Activated naive CD4-positive, alpha-beta T cell treated with anti-CD3 and anti-CD28 coated beads, Interleukin-2, amount 50 U/mL, for 24 hours (primary cell): ENCODE results near the gene PIEZO2.
"Not testable (repeated sequence)": the region's sequence is repeated elsewhere in the genome, so short reads cannot be mapped to it uniquely, and the experiment has no call there.

ENCODE experiments used
- H3K27ac Mint-ChIP-seq: one replicate; pipeline ENCODE4 v1.8.0; 2021; ENCODE audit warnings: mild to moderate bottlenecking, mixed read lengths
- H3K27me3 Mint-ChIP-seq: one replicate; pipeline ENCODE4 v1.8.0; 2021; ENCODE audit warnings: mixed read lengths
- H3K36me3 Mint-ChIP-seq: one replicate; pipeline ENCODE4 v1.8.0; 2021; ENCODE audit warnings: mixed read lengths
- H3K4me1 Mint-ChIP-seq: one replicate; pipeline ENCODE4 v1.8.0; 2021; ENCODE audit warnings: mixed read lengths
- H3K4me3 Mint-ChIP-seq: one replicate; pipeline ENCODE4 v1.8.0; 2021; ENCODE audit warnings: mild to moderate bottlenecking, mixed read lengths
- H3K9me3 Mint-ChIP-seq: one replicate; pipeline ENCODE4 v1.8.0; 2021; ENCODE audit warnings: mixed read lengths

The PIEZO2 gene

GRCh38 chr18:10686308-10686707 is 463.1 kb downstream of the PIEZO2 start:
- Mint-ChIP-seq H3K9me3 (no peaks in the 10 kb centered on the region), H3K4me1 (no peaks in the 10 kb centered on the region), H3K36me3 (no peaks in the 10 kb centered on the region), H3K27ac (no peak overlapping the region), H3K27me3 (peaks cover 3% of the 10 kb centered on the region), H3K4me3 (no peak overlapping the region)

- Mint-ChIP-seq H3K4me1 (no peaks in the 10 kb centered on the region), H3K36me3 (no peaks in the 10 kb centered on the region), H3K9me3 (no peaks in the 10 kb centered on the region), H3K27ac (no peak overlapping the region), H3K27me3 (peaks cover 3% of the 10 kb centered on the region), H3K4me3 (no peak overlapping the region)
Observed at GRCh38 chr18:10685484-10685883, 463.9 kb downstream of the PIEZO2 start.

GRCh38 chr18:10682368-10682714 is 467.0 kb downstream of the PIEZO2 start:
- Mint-ChIP-seq H3K9me3 (no peaks in the 10 kb centered on the region), H3K4me3 (no peak overlapping the region)

GRCh38 chr18:10681581-10682367 is 467.6 kb downstream of the PIEZO2 start:
- H3K27ac Mint-ChIP-seq = no peak overlapping the region
- H3K9me3 Mint-ChIP-seq = no peaks in the 10 kb centered on the region
- H3K36me3 Mint-ChIP-seq = no peaks in the 10 kb centered on the region
- no peak overlapping the region for H3K4me3 Mint-ChIP-seq
- no peaks in the 10 kb centered on the region for H3K4me1 Mint-ChIP-seq
- H3K27me3 Mint-ChIP-seq = no peaks in the 10 kb centered on the region

More at GRCh38 chr18:10682368-10682714, 467.0 kb downstream of the PIEZO2 start:
- Mint-ChIP-seq H3K27ac (no peak overlapping the region), H3K27me3 (no peaks in the 10 kb centered on the region), H3K36me3 (no peaks in the 10 kb centered on the region), H3K4me1 (no peaks in the 10 kb centered on the region)

DNA sequence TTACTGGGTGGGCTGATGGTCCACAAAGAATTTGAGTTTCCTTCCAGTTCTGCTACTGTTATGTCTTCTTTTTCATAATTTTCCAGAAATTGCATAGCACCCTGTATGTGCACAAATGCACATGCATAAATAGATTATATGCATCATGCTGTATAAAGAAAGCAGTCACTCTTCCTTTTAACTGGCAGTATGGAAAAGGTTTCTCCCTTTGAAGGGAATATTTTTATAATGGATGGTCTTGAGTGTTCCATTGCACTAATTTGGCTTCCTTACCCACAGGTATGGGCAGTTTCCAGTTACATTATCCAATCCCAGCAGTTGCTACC is 469.1 kb downstream of the PIEZO2 start:
- H3K4me3 Mint-ChIP-seq = no peak overlapping the region
- no peak overlapping the region for H3K27ac Mint-ChIP-seq
- H3K27me3 Mint-ChIP-seq = no peaks in the 10 kb centered on the region
- no peaks in the 10 kb centered on the region for H3K9me3 Mint-ChIP-seq
- H3K4me1 Mint-ChIP-seq = no peaks in the 10 kb centered on the region
- no peaks in the 10 kb centered on the region for H3K36me3 Mint-ChIP-seq

DNA sequence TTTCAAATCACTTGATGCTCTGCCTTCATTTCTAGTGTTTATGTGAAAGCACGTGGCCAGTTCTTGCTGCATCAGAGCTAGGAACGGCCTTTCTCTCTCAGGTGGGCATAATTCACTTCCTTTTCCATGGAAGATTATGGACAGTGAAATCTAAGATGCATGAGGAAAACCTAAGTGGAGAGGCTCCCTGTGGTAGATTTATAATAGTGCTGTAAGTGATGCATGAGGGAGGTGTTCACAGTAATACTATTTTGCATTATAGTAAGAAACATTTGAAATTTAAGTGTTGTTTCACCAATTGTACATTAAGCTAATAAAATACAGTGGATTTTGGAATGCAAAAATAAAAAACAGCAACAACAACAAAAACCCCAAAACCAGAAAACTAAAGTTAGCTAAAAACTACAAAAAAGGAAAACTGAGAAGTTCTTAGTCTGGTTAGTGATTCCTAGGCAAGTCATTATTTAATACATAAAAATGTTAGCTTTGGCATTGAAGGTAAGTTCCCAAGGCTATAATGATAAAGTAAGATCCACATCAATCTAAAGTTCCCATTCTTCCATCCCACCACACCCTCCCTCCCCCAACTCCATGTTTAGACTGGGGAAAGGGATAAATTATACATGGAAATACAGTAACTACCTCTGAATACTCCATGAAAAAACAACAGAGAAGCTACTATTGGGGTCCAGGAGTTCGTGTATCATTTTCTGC is 469.7 kb downstream of the PIEZO2 start:
- Mint-ChIP-seq H3K4me3 (no peak overlapping the region), H3K27me3 (no peaks in the 10 kb centered on the region), H3K4me1 (no peaks in the 10 kb centered on the region)

DNA sequence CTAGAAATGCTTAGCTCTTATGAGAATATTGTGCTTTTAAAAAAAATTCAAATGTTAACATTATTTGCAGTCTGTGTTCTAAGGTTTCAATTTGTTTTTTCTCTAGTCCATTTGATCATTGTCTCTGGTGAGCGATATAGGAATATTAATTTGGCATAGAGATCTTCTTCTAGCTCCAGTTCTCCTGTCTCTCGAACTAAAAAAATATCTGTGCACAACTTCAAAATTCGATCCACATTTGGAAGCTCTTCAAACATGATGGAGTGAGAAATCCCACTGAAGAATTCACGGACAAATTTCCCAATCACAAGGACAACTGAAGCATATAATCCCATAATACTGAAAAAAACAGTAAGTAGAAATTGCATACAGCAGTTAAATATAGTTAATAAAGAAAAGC is 477.9 kb downstream of the PIEZO2 start:
- Mint-ChIP-seq H3K27ac (no peak overlapping the region), H3K4me3 (no peak overlapping the region), H3K27me3 (no peaks in the 10 kb centered on the region), H3K9me3 (no peaks in the 10 kb centered on the region), H3K4me1 (no peaks in the 10 kb centered on the region), H3K36me3 (no peaks in the 10 kb centered on the region)

More for the DNA sequence above, 469.7 kb downstream of the PIEZO2 start:
- Mint-ChIP-seq H3K9me3 (no peaks in the 10 kb centered on the region), H3K27ac (no peak overlapping the region), H3K36me3 (no peaks in the 10 kb centered on the region)

DNA sequence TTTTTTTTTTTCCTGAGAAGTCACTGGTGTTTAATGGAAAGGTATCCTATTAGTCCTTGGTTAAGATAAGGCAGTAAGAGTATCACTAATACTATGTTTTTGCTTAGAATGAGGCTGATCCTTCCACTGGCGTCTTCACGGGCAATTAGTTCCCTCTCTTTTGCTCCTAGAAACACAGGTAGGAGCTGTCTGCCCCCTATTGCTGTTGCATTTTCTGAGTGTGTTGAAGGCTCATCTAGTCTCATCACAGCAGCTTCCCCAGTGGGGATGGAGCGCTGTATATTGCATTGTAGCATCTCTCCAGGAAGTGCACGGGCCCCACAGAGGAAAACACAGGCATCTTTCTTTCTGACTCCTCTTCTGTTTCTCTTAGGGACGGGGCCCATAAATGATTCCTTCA is 478.5 kb downstream of the PIEZO2 start:
- Mint-ChIP-seq H3K9me3 (no peaks in the 10 kb centered on the region), H3K36me3 (no peaks in the 10 kb centered on the region), H3K4me3 (no peak overlapping the region), H3K4me1 (no peaks in the 10 kb centered on the region), H3K27me3 (no peaks in the 10 kb centered on the region), H3K27ac (no peak overlapping the region)

DNA sequence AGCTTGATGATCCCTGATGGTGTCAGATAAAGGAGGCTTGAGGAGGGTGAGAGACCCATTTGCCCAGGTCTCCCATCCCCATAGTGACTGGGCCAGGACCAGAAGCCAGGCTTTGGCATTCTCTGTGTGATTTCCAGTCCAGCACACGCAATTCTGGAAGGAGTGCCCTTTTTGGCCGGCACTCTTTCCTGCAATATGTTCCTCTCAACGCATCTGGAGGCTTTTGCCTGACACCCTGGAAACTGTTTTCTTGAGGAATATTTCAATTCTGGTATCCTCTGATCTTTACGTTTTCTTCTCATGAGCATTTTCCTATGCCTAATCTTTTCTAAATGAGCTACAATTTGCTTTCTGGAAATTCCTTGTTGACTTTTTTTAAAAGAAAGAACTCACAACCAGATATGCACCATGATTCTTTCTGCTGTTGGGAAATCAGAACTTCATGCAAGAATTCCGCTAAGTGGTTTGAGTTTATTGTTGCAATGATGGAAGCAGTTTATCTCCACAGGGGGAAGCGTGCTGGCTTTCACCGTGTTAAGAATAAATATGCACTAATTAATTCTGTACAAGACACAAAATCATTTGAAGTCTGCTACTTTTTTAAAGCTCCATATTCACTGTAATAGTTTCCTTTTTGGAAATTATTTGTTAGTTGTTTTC is 479.8 kb downstream of the PIEZO2 start:
- no peaks in the 10 kb centered on the region for H3K9me3 Mint-ChIP-seq
- H3K27ac Mint-ChIP-seq = no peak overlapping the region
- no peaks in the 10 kb centered on the region for H3K4me1 Mint-ChIP-seq
- H3K4me3 Mint-ChIP-seq = no peak overlapping the region
- no peaks in the 10 kb centered on the region for H3K36me3 Mint-ChIP-seq
- H3K27me3 Mint-ChIP-seq = no peaks in the 10 kb centered on the region

DNA sequence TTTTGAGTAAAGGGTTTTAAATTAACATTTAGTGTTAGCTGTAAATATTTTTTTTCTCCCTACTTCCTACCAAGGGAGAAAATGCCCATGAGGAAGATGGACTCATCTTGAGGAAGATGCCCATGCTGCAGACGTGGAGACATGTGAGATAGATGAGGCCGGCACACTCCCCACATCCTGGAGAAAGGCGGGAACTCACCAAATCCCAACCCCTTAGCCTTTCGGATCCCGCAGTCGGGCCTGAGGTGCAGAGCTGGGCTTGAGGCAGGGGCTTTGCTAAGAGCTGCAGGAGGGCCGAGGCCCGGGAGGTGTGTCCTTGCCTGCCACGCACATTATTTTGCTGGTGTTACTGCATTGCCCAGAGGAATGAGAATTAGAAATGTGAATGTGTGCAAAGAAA is 485.6 kb downstream of the PIEZO2 start:
- no peak overlapping the region for H3K27ac Mint-ChIP-seq
- H3K27me3 Mint-ChIP-seq = peaks cover 2% of the 10 kb centered on the region
- no peaks in the 10 kb centered on the region for H3K36me3 Mint-ChIP-seq
- no peaks in the 10 kb centered on the region for H3K4me1 Mint-ChIP-seq
- no peaks in the 10 kb centered on the region for H3K9me3 Mint-ChIP-seq
- no peak overlapping the region for H3K4me3 Mint-ChIP-seq

- no peaks in the 10 kb centered on the region for H3K4me1 Mint-ChIP-seq
- peaks cover 2% of the 10 kb centered on the region for H3K27me3 Mint-ChIP-seq
- H3K9me3 Mint-ChIP-seq = no peaks in the 10 kb centered on the region
- H3K4me3 Mint-ChIP-seq = no peak overlapping the region
- H3K27ac Mint-ChIP-seq = no peak overlapping the region
- H3K36me3 Mint-ChIP-seq = no peaks in the 10 kb centered on the region
Observed at GRCh38 chr18:10661317-10661716, 488.1 kb downstream of the PIEZO2 start.

DNA sequence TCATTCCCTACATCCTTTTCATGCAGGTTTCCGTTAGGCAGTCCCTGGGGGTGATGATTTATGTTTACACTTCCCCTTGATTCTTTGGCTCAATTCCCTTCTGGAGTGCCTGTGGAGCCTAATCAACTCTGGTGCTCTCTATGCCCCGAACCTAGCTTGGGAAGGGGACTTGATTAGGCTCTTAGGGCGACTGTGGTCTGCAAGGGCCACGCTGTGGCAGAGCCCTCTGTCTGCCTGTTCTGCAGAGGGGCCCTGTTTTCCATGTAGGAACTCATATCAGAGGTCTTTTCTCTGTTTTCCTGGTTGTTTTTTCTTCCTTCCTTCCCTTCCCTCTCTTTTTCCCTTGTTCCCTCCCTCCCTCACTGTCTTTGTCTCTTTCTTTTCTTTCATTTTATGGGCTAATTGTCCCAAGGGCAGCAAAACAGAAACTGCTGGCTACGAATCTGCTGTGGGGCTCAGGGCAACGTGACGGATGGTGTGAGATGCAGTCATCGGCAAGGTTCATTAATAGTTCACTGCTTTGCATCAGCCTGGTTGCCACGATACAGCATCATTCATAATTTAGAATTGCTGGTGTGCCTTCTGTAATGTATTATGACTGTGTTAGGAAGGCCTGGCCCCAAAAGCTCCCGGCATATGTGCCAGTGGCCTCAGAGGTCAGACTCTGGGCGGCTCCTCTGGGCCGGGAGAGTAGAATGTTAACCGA is 489.0 kb downstream of the PIEZO2 start:
- Mint-ChIP-seq H3K36me3 (no peaks in the 10 kb centered on the region), H3K9me3 (no peaks in the 10 kb centered on the region), H3K27me3 (peaks cover 2% of the 10 kb centered on the region), H3K4me1 (no peaks in the 10 kb centered on the region), H3K27ac (no peak overlapping the region), H3K4me3 (no peak overlapping the region)

DNA sequence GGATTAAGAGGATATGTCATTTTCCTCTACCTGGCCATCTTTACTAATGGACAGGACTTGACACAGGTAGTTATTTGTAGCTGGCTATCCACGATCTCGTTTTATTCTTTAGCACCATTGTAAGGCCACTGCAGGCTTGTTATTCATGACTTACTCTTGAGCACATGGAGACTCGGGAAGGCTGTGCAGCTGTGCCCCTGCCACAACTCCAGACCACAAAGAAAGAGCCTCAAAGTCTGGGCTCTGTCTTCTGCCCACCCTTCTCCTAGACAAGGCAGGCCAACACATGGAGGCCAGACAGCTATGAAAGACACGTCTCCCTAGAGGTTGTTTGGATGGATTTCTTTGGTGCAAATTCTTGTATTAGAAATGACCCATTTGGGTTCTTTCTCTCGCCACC is 489.8 kb downstream of the PIEZO2 start:
- no peaks in the 10 kb centered on the region for H3K9me3 Mint-ChIP-seq
- H3K4me1 Mint-ChIP-seq = no peaks in the 10 kb centered on the region
- H3K27ac Mint-ChIP-seq = no peak overlapping the region
- H3K4me3 Mint-ChIP-seq = no peak overlapping the region
- peaks cover 2% of the 10 kb centered on the region for H3K27me3 Mint-ChIP-seq
- no peaks in the 10 kb centered on the region for H3K36me3 Mint-ChIP-seq

DNA sequence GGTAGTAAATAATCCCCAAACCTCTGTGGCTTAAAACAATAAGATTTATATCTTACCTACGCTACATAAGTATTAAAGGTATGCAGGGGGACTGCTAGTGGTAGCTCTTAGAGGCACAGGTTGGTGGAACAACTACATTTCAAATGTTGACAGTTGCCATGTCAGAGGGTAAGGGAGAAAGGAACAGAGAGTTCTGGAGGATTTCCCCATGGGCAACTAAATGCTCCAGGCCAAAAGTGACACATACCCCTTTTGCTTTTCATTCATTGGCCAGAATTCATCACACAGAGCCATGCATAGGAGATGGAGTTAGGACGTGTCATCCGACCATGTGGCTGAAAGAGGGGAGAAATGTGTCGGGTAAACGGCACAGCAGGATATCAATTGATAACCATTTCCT is 490.4 kb downstream of the PIEZO2 start:
- Mint-ChIP-seq H3K9me3 (no peaks in the 10 kb centered on the region), H3K27me3 (peaks cover 2% of the 10 kb centered on the region), H3K36me3 (no peaks in the 10 kb centered on the region), H3K27ac (no peak overlapping the region), H3K4me1 (no peaks in the 10 kb centered on the region), H3K4me3 (no peak overlapping the region)

- H3K27ac Mint-ChIP-seq, H3K27me3 Mint-ChIP-seq, H3K4me3 Mint-ChIP-seq, H3K36me3 Mint-ChIP-seq, H3K9me3 Mint-ChIP-seq, H3K4me1 Mint-ChIP-seq: not testable (repeated sequence)
Observed at GRCh38 chr18:10644003-10644402, 505.4 kb downstream of the PIEZO2 start.
